SJCRH30 (cell line): ENCODE results near the gene KAT8. TPM values are rescaled to one million over a fixed set of nuclear protein-coding genes. Genes with fewer than 3 reads are reported as not detected.
"Not testable (repeated sequence)": the region's sequence is repeated elsewhere in the genome, so short reads cannot be mapped to it uniquely, and the experiment has no call there.

Experiments
- DNase-seq, 2 experiments: peaks; one replicate each; pipeline ENCODE4 v3.0.0-alpha.2; 2015 to 2020
- H3K27ac ChIP-seq: fragments of 250-450 bp; sonication (Bioruptor Pico); 2 replicates; pipeline ENCODE4 v1.5.1; 2020; ENCODE audit warnings: mild to moderate bottlenecking, moderate library complexity
- H3K27me3 ChIP-seq: fragments of 250-450 bp; sonication (Bioruptor Pico); 2 replicates; pipeline ENCODE4 v1.5.1; 2020; ENCODE audit warnings: mild to moderate bottlenecking, moderate library complexity
- H3K36me3 ChIP-seq: fragments of 250-450 bp; sonication (Bioruptor Pico); 2 replicates; pipeline ENCODE4 v1.5.1; 2020; ENCODE audit warnings: mild to moderate bottlenecking, moderate library complexity
- H3K4me1 ChIP-seq: fragments of 250-450 bp; sonication (Bioruptor Pico); 2 replicates; pipeline ENCODE4 v1.5.1; 2020; ENCODE audit warnings: mild to moderate bottlenecking, moderate library complexity
- H3K4me3 ChIP-seq: fragments of 250-450 bp; sonication (Bioruptor Pico); 2 replicates; pipeline ENCODE4 v1.5.1; 2020; ENCODE audit warnings: mild to moderate bottlenecking, moderate library complexity
- H3K9me3 ChIP-seq: fragments of 250-450 bp; sonication (Bioruptor Pico); replicated peaks from 2 replicates; pipeline ENCODE4 v1.5.1; 2020; ENCODE audit warnings: mild to moderate bottlenecking, moderate library complexity
- total RNA-seq: library from RNA; depleted of rRNA; stranded (reverse); fragments of >200 nt; shearing (Covaris generic); gene quantifications from 2 replicates; pipeline ENCODE4 v1.2.3, GENCODE V29; 2014

KAT8 gene
- total RNA-seq, 1 experiment from 2014 or later: 42.6 TPM

GRCh38 chr16:31089199-31089598, 28.3 kb upstream of the KAT8 start:
- Histone ChIP-seq H3K27ac (no peak overlapping the region), H3K4me1 (peaks cover 45% of the 10 kb centered on the region), H3K36me3 (peaks cover 11% of the 10 kb centered on the region), H3K27me3 (no peaks in the 10 kb centered on the region), H3K4me3 (no peak overlapping the region), H3K9me3 (no peaks in the 10 kb centered on the region)
- DNase-seq: no peak

GRCh38 chr16:31090540-31090939, 26.9 kb upstream of the KAT8 start:
- no peak overlapping the region for H3K27ac ChIP-seq
- DNase-seq: no peak

GRCh38 chr16:31092330-31092729, 25.1 kb upstream of the KAT8 start:
- H3K27me3 ChIP-seq: no peaks in the 10 kb centered on the region
- no peaks in the 10 kb centered on the region for H3K9me3 ChIP-seq
- DNase-seq: no peak
- no peak overlapping the region for H3K27ac ChIP-seq
- H3K4me3 ChIP-seq: no peak overlapping the region
- peaks cover 15% of the 10 kb centered on the region for H3K4me1 ChIP-seq
- H3K36me3 ChIP-seq: peaks cover 11% of the 10 kb centered on the region

More at GRCh38 chr16:31090540-31090939, 26.9 kb upstream of the KAT8 start:
- H3K36me3 ChIP-seq: peaks cover 11% of the 10 kb centered on the region
- H3K4me1 ChIP-seq: peaks cover 31% of the 10 kb centered on the region
- H3K4me3 ChIP-seq: no peak overlapping the region
- H3K9me3 ChIP-seq: no peaks in the 10 kb centered on the region
- no peaks in the 10 kb centered on the region for H3K27me3 ChIP-seq

GRCh38 chr16:31093132-31093703, 24.2 kb upstream of the KAT8 start:
- Histone ChIP-seq H3K9me3 (no peaks in the 10 kb centered on the region), H3K4me3 (peak overlapping the region; percentile 78), H3K4me1 (peaks cover 7% of the 10 kb centered on the region), H3K36me3 (peaks cover 11% of the 10 kb centered on the region), H3K27me3 (no peaks in the 10 kb centered on the region), H3K27ac (peak overlapping the region; percentile 49)
- peak; percentile 79 to 87 for DNase-seq

GRCh38 chr16:31094088-31094423, 23.4 kb upstream of the KAT8 start:
- no peaks in the 10 kb centered on the region; the same call in 1 of the 2 replicates for H3K4me1 ChIP-seq

GRCh38 chr16:31094424-31095120, 22.9 kb upstream of the KAT8 start, which contains the start of gene VKORC1:
Gene VKORC1, minus strand, starts transcription at chr16:31094797. Its CDS starts 68 bp downstream, at chr16:31094729.
- peak; percentile 96 to 98 for DNase-seq
- Histone ChIP-seq H3K27me3 (no peaks in the 10 kb centered on the region), H3K36me3 (peaks cover 11% of the 10 kb centered on the region), H3K9me3 (no peaks in the 10 kb centered on the region), H3K27ac (peak within 1 kb of the TSS; percentile 49), H3K4me3 (peak within 1 kb of the TSS; percentile 78), H3K4me1 (no peaks in the 10 kb centered on the region)

More at GRCh38 chr16:31094088-31094423, 23.4 kb upstream of the KAT8 start:
- peak overlapping the region; percentile 78 for H3K4me3 ChIP-seq
- no peaks in the 10 kb centered on the region for H3K9me3 ChIP-seq
- H3K27ac ChIP-seq: peak overlapping the region; percentile 49
- no peaks in the 10 kb centered on the region for H3K27me3 ChIP-seq
- H3K36me3 ChIP-seq: peaks cover 11% of the 10 kb centered on the region
- peak in 1 of 2 experiments; percentile 50 for DNase-seq

- no peak overlapping the region for H3K4me3 ChIP-seq
- no peak for DNase-seq
- H3K27ac ChIP-seq: no peak overlapping the region
- H3K27me3 ChIP-seq: no peaks in the 10 kb centered on the region
- H3K9me3 ChIP-seq: no peaks in the 10 kb centered on the region
- H3K36me3 ChIP-seq: no peaks in the 10 kb centered on the region
- no peaks in the 10 kb centered on the region for H3K4me1 ChIP-seq
These were observed 17.4 kb upstream of the KAT8 start for GRCh38 chr16:31099860-31100638.

GRCh38 chr16:31100876-31101641, 16.4 kb upstream of the KAT8 start:
- not testable (repeated sequence) for H3K27me3 ChIP-seq, DNase-seq, H3K27ac ChIP-seq, H3K4me3 ChIP-seq, H3K4me1 ChIP-seq, H3K9me3 ChIP-seq, H3K36me3 ChIP-seq

- peak overlapping the region; percentile 24; the same call in 1 of the 2 replicates for H3K4me3 ChIP-seq
- H3K36me3 ChIP-seq: peaks cover 6% of the 10 kb centered on the region
- peak; percentile 66 to 73 for DNase-seq
- H3K27ac ChIP-seq: peak overlapping the region; percentile 45; the same call in 1 of the 2 replicates
- no peaks in the 10 kb centered on the region for H3K27me3 ChIP-seq
- H3K4me1 ChIP-seq: peaks cover 22% of the 10 kb centered on the region
- H3K9me3 ChIP-seq: no peaks in the 10 kb centered on the region
These were observed 11.7 kb upstream of the KAT8 start for GRCh38 chr16:31105677-31106213.

- H3K4me1 ChIP-seq: peaks cover 22% of the 10 kb centered on the region
- H3K4me3 ChIP-seq: no peak overlapping the region
- no peaks in the 10 kb centered on the region for H3K9me3 ChIP-seq
- no peak overlapping the region for H3K27ac ChIP-seq
- DNase-seq: no peak
- no peaks in the 10 kb centered on the region for H3K27me3 ChIP-seq
- H3K36me3 ChIP-seq: peaks cover 16% of the 10 kb centered on the region
These were observed 10.7 kb upstream of the KAT8 start for GRCh38 chr16:31106509-31107464.

- H3K4me3 ChIP-seq: peak overlapping the region; percentile 80
- peaks cover 22% of the 10 kb centered on the region for H3K4me1 ChIP-seq
- peak in 1 of 2 experiments; percentile 51 for DNase-seq
- H3K27me3 ChIP-seq: no peaks in the 10 kb centered on the region
- no peak overlapping the region for H3K27ac ChIP-seq
- H3K36me3 ChIP-seq: peaks cover 23% of the 10 kb centered on the region
- no peaks in the 10 kb centered on the region for H3K9me3 ChIP-seq
These were observed 10.0 kb upstream of the KAT8 start for GRCh38 chr16:31107465-31107867.

- Histone ChIP-seq H3K27ac (peak within 1 kb of the TSS; percentile 59), H3K4me3 (peak within 1 kb of the TSS; percentile 80), H3K36me3 (peaks cover 28% of the 10 kb centered on the region), H3K9me3 (no peaks in the 10 kb centered on the region), H3K4me1 (peaks cover 22% of the 10 kb centered on the region), H3K27me3 (no peaks in the 10 kb centered on the region)
- peak; percentile 86 to 87 for DNase-seq
These were observed 9.2 kb upstream of the KAT8 start, which contains the start of gene BCKDK for GRCh38 chr16:31108035-31108793. Gene BCKDK, plus strand, starts transcription at chr16:31108386. Its CDS starts 838 bp downstream, at chr16:31109224.
